ENCODE measurements around the gene TAS1R3. TPM values are rescaled to one million over a fixed set of nuclear protein-coding genes. Genes with fewer than 3 reads are reported as not detected.

The TAS1R3 gene
- total and polyA plus RNA-seq, 7 experiments from 2014 or later: 0.32 to 2.6 (median 1.5) TPM; not detected in 1

DNA sequence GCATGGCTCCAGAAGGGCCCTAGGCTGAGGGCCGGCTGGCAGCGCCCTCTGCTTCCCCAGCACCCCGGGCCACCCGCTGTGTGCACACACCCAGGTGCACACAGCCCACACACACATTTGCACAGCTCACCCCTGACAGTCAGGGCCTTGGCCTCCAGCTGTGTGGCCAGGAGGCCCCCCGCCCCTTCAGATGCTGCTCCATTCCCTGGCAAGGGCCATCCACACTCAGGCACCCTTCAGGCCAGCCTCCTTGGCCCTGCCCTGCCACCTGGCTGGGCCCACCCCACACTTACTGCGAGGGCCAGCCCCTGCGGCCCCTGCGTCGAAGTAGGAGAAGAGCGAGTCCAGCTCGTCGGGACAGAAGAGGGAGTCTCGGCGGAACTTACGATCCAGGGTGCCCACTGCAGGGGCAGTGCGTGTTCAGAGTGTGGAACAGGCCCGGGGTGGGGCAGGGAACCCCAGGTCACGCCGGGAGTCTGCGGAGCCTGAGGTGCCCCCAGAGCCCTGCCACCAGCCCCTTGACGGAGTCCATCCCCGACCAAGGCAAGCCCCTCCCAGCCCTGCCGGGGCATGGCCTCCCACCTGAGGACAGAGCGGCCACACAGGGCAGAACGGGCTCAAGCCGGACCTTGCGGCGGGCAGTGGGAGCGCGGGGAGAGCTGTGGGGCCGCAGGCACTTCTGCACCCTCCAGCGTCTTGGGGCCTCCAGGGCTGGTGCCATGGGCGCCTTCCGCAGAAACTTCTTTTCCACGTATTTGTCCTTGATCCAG, 35.7 kb upstream of the TAS1R3 start:
- ATAC-seq: no peak
- ChIA-PET POLR2A (no interaction called here), CTCF (interaction anchor here (0.9 kb wide), 1 partner anchor 173 kb away, joined by 3 read pairs; no protein-coding TSS in a partner anchor)
- Histone ChIP-seq H3K9me3 (ENCODE audit: control insufficient read depth in 2 of 3, low read length in 3 of 3) (no peaks in the 10 kb centered on the region), H3K4me1 (ENCODE audit: control insufficient read depth in 2 of 2, insufficient read depth in 2 of 2, low read length in 2 of 2) (no peaks in the 10 kb centered on the region), H3K36me3 (ENCODE audit: control insufficient read depth in 2 of 3, insufficient read depth in 3 of 3, low read length in 3 of 3) (peaks cover 0 to 11% (median 0%) of the 10 kb centered on the region in 3 experiments), H3K27ac (ENCODE audit: low read depth, low read length) (no peak overlapping the region), H3K4me3 (ENCODE audit: low read length) (no peak overlapping the region), H3K27me3 (ENCODE audit: control insufficient read depth in 2 of 2, insufficient read depth in 2 of 2, low read length in 2 of 2) (no peaks in the 10 kb centered on the region)
- Mint-ChIP-seq H3K4me1 (peaks cover 0 to 5% (median 0%) of the 10 kb centered on the region in 7 donors), H3K4me3 (no peak overlapping the region), H3K36me3 (no peaks in the 10 kb centered on the region), H3K9me3 (no peaks in the 10 kb centered on the region), H3K27me3 (no peaks in the 10 kb centered on the region), H3K27ac (no peak overlapping the region)
- intact Hi-C loops (cut with micrococcal nuclease): no loop called here
- no peak for DNase-seq

DNA sequence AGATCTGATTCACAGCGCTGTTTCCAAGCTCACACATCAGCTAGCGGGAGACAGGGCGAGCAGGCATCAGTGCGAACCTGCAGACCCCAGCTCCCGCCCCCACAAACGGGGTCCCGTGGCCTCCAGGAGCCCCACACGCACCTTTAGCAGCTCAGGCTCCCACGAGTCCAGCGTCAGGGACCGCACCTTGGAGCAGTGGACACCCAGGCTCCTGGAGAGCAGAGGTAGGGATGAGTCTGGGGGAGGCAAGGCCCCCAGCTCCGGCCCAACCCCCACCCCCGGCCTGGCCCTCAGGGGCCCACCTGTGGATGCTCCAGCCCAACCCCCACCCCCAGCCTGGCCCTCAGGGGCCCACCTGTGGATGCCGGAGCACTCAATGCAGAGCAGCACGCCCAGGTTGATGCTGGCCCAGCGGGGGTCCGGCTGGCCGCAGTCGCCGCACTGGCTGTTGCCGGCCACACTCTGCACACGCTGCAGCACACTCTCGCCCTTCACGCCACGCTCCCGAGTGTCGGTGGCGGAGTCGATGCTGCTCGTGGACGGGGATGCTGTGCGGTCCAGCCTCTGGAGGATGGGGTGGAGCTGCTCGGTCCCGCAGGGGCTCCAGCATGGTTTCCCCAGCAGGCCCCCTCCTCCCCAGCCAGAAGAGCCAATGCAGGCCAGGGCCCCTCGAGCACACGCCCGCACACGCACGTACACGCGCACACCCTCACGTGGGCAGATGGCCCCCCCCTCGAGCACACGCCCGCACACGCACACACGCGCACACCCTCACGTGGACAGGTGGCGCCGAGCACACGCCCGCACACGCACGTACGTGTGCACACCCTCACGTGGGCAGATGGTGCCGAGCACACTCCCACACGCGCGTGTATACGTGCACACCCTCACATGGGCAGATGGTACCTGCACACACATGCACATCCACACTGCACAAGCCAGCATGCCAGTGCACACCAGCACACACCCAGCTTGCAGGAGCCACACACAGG, 34.7 kb upstream of the TAS1R3 start:
- intact Hi-C loops (cut with micrococcal nuclease): no loop called here
- CTCF ChIA-PET: no interaction called here
- POLR2A ChIA-PET: no interaction called here
- H3K27me3 Mint-ChIP-seq: no peaks in the 10 kb centered on the region
- no peak overlapping the region for H3K27ac ChIP-seq (ENCODE audit: low read depth, low read length)
- H3K9me3 ChIP-seq (ENCODE audit: control insufficient read depth in 2 of 3, low read length in 3 of 3): no peaks in the 10 kb centered on the region
- peaks cover 0 to 5% (median 0%) of the 10 kb centered on the region in 7 donors for H3K4me1 Mint-ChIP-seq
- no peak overlapping the region for H3K4me3 Mint-ChIP-seq
- no peaks in the 10 kb centered on the region for H3K9me3 Mint-ChIP-seq
- no peak overlapping the region for H3K4me3 ChIP-seq (ENCODE audit: low read length)
- peaks cover 0 to 11% (median 0%) of the 10 kb centered on the region in 3 experiments for H3K36me3 ChIP-seq (ENCODE audit: control insufficient read depth in 2 of 3, insufficient read depth in 3 of 3, low read length in 3 of 3)
- ATAC-seq: no peak
- no peak for DNase-seq
- no peak overlapping the region for H3K27ac Mint-ChIP-seq
- no peaks in the 10 kb centered on the region for H3K4me1 ChIP-seq (ENCODE audit: control insufficient read depth in 2 of 2, insufficient read depth in 2 of 2, low read length in 2 of 2)
- no peaks in the 10 kb centered on the region for H3K27me3 ChIP-seq (ENCODE audit: control insufficient read depth in 2 of 2, insufficient read depth in 2 of 2, low read length in 2 of 2)
- no peaks in the 10 kb centered on the region for H3K36me3 Mint-ChIP-seq

DNA sequence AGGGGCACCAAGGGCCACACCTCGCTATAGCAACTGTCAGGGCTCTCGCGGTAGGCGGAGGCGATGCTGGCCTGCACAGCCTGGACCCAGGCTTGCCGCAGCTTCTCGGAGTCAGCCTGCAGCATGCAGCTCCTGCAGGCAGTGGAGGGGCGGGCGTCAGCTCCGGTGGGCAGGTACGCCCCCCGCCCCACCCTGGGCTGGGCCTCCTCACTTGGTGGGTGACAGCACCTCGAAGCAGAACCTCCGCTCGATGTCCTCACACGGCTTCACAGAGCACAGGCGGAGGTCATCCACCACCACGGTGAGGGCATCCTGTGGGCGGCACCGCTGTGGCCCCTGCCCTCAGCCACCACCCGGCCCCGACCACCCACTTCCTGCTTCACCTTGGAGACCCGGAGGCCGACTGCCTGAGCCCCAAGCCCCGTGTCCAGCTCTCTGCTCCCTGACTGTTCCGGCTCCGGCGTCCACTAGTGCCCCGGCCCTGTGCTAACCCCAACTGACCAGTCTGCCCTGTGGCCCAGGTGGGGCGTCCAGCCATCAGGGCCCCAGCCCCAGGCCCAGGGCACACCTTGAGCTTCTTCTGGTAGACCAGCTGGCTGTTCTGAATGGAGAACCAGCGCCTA, 33.2 kb upstream of the TAS1R3 start:
- ChIA-PET CTCF (no interaction called here), POLR2A (no interaction called here)
- Mint-ChIP-seq H3K4me1 (peaks cover 0 to 2% (median 0%) of the 10 kb centered on the region in 7 donors), H3K9me3 (no peaks in the 10 kb centered on the region), H3K27me3 (no peaks in the 10 kb centered on the region), H3K4me3 (no peak overlapping the region), H3K27ac (no peak overlapping the region), H3K36me3 (no peaks in the 10 kb centered on the region)
- DNase-seq (no peak), ATAC-seq (no peak)
- Histone ChIP-seq H3K27me3 (ENCODE audit: control insufficient read depth in 2 of 2, insufficient read depth in 2 of 2, low read length in 2 of 2) (no peaks in the 10 kb centered on the region), H3K4me3 (ENCODE audit: low read length) (no peak overlapping the region), H3K4me1 (ENCODE audit: control insufficient read depth in 2 of 2, insufficient read depth in 2 of 2, low read length in 2 of 2) (no peaks in the 10 kb centered on the region), H3K27ac (ENCODE audit: low read depth, low read length) (no peak overlapping the region), H3K9me3 (ENCODE audit: control insufficient read depth in 2 of 3, low read length in 3 of 3) (no peaks in the 10 kb centered on the region), H3K36me3 (ENCODE audit: control insufficient read depth in 2 of 3, insufficient read depth in 3 of 3, low read length in 3 of 3) (peaks cover 0 to 11% (median 0%) of the 10 kb centered on the region in 3 experiments)
- intact Hi-C loops (cut with micrococcal nuclease): no loop called here

DNA sequence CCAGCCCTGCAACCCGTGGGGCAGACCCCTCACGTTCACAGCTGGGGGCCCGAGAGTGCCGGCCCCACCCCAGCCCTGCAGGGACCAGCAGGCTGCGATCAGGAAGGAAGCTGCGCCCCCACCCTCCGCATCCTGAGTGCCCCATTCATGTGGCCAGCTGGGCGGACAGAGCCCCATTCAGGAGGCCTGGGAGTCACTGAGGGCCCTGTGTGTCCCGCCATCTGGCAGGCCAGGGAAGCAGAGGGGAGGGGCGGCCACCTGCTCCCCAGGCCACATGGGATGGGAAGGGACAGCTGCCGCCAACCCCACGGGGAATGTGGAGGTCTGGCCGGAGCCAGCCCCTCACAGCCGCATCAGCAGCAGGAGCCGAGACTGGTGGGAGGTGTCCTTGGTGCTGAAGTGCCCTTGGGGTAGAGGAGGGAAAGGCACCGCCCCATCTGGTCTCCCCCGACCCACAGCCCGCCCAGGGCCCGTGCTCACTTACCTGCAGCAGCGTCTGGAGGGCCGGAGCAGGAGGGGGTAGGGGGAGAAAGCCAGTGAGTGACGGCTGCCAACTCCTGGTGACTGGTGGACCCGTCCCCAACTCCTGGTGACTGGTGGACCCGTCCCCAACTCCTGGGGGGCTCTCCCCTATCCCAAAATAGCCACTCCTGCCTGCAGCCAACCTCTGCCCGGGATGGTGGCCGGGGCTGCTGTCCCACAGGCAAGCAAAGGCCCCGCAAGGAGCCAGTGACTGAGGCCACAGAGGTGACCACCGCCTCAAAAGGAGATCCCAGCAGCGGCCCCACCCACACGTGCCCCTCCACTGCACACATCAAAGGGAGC, 32.0 kb upstream of the TAS1R3 start:
- CTCF ChIA-PET: no interaction called here
- Histone ChIP-seq H3K4me1 (ENCODE audit: control insufficient read depth in 2 of 2, insufficient read depth in 2 of 2, low read length in 2 of 2) (no peaks in the 10 kb centered on the region), H3K27ac (ENCODE audit: low read depth, low read length) (no peak overlapping the region), H3K36me3 (ENCODE audit: control insufficient read depth in 2 of 3, insufficient read depth in 3 of 3, low read length in 3 of 3) (peaks cover 0 to 11% (median 0%) of the 10 kb centered on the region in 3 experiments), H3K4me3 (ENCODE audit: low read length) (no peak overlapping the region), H3K27me3 (ENCODE audit: control insufficient read depth in 2 of 2, insufficient read depth in 2 of 2, low read length in 2 of 2) (no peaks in the 10 kb centered on the region), H3K9me3 (ENCODE audit: control insufficient read depth in 2 of 3, low read length in 3 of 3) (no peaks in the 10 kb centered on the region)
- intact Hi-C loops (cut with micrococcal nuclease): no loop called here
- DNase-seq (no peak), ATAC-seq (no peak)
- H3K27ac Mint-ChIP-seq: no peak overlapping the region
- no peaks in the 10 kb centered on the region for H3K9me3 Mint-ChIP-seq
- no peaks in the 10 kb centered on the region for H3K27me3 Mint-ChIP-seq
- H3K4me1 Mint-ChIP-seq: peaks cover 0 to 2% (median 0%) of the 10 kb centered on the region in 7 donors
- POLR2A ChIA-PET: interaction anchor here (1.0 kb wide), 1 partner anchor 12 kb away, joined by 3 read pairs; no protein-coding TSS in a partner anchor
- H3K36me3 Mint-ChIP-seq: no peaks in the 10 kb centered on the region
- no peak overlapping the region for H3K4me3 Mint-ChIP-seq

DNA sequence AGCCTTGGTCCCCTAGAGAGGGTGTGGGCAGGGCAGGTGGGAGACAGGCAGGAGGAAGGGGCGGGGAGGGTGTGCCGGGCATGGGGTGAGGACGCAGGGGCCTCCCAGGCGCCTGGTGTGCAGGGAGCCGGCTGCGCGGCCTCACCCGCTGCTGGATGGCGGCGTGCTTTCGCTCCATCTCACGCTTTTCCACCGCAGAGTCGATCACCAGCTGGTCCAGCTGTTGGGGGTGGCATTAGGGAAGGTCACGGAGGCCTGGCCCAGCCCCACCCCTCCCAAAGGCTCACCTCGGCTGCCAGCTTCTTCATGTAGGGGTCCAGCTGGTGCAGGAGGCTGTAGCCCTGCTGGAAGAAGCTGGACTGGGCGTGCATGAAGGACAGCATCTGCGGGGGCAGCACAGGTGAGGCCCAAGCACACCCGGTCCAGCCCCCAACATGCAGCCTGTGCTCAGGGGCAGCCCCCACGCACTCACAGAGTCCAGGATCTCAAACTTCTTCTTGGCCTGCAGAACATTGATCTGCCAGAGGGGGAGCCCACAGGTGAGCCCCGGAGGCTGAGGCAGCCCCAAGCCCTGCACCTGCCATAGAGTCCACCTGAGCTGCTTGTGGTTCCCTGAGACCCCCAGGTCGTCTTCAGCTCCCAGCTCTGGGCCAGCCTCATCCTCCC, 31.3 kb upstream of the TAS1R3 start:
- Mint-ChIP-seq H3K4me3 (no peak overlapping the region), H3K4me1 (peaks cover 0 to 5% (median 0%) of the 10 kb centered on the region in 7 donors), H3K27me3 (no peaks in the 10 kb centered on the region), H3K36me3 (no peaks in the 10 kb centered on the region), H3K9me3 (no peaks in the 10 kb centered on the region), H3K27ac (no peak overlapping the region)
- Histone ChIP-seq H3K36me3 (ENCODE audit: control insufficient read depth in 2 of 3, insufficient read depth in 3 of 3, low read length in 3 of 3) (peaks cover 0 to 11% (median 0%) of the 10 kb centered on the region in 3 experiments), H3K27me3 (ENCODE audit: control insufficient read depth in 2 of 2, insufficient read depth in 2 of 2, low read length in 2 of 2) (no peaks in the 10 kb centered on the region), H3K4me3 (ENCODE audit: low read length) (no peak overlapping the region), H3K9me3 (ENCODE audit: control insufficient read depth in 2 of 3, low read length in 3 of 3) (no peaks in the 10 kb centered on the region), H3K4me1 (ENCODE audit: control insufficient read depth in 2 of 2, insufficient read depth in 2 of 2, low read length in 2 of 2) (peaks cover 4 to 5% of the 10 kb centered on the region in 2 donors), H3K27ac (ENCODE audit: low read depth, low read length) (no peak overlapping the region)
- POLR2A ChIA-PET: interaction anchor here (1.0 kb wide), 1 partner anchor 11 kb away, joined by 3 read pairs; no protein-coding TSS in a partner anchor
- peak; percentile 59 for ATAC-seq
- intact Hi-C loops (cut with micrococcal nuclease): loop anchor here in 1 of 2 donors (10.0 kb wide), 1 partner anchor 285 kb away; the partner anchor contains the start of gene ISG15
- CTCF ChIA-PET: interaction anchor here (0.8 kb wide), 1 partner anchor 8 kb away, joined by 3 read pairs; no protein-coding TSS in a partner anchor
- DNase-seq: peak in 3 of 9 donors; percentile 29 to 37 (median 33)

Data from naive thymus-derived CD4-positive, alpha-beta T cell (primary cell).